Fibroblast of peridontal ligament (primary cell): ENCODE measurements around the gene SSBP2.
A peak's percentile ranks its signal among the peaks of the same experiment; 100 is the strongest.
"Not testable (repeated sequence)": the region's sequence is repeated elsewhere in the genome, so short reads cannot be mapped to it uniquely, and the experiment has no call there.

ENCODE experiments used
- DNase-seq: peaks from one replicate; pipeline ENCODE4 v3.0.0-alpha.2; 2010; ENCODE audit errors: extremely low read depth

Gene SSBP2

GRCh38 chr5:81428446-81428845, 322.5 kb downstream of the SSBP2 start:
- DNase-seq = peak; percentile 68

GRCh38 chr5:81427566-81427965, 323.3 kb downstream of the SSBP2 start:
- peak; percentile 32 for DNase-seq

- DNase-seq = peak; percentile 10
These were observed 324.4 kb downstream of the SSBP2 start for GRCh38 chr5:81426359-81427030.

DNA sequence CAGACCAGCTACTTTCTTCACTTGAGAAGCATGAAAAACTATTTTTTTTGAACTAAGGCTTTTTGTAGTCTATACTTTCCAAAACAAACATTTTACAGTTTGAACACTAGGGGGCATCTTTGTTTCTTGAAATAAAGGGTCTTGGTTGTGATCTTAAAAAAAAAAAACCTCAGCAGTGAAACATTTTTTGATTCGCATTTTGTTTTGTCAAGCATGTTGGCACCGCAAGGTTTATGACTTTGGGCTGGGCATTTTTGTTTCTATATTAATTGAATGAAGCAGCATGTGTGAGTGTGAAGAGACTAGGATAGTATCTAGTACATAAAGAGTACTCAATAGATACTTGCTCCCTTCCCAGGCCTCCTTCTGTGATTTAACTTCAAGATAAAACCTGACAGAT, 325.3 kb downstream of the SSBP2 start:
- peak; percentile 81 for DNase-seq

GRCh38 chr5:81424728-81425127, 326.2 kb downstream of the SSBP2 start:
- DNase-seq = peak; percentile 91

DNA sequence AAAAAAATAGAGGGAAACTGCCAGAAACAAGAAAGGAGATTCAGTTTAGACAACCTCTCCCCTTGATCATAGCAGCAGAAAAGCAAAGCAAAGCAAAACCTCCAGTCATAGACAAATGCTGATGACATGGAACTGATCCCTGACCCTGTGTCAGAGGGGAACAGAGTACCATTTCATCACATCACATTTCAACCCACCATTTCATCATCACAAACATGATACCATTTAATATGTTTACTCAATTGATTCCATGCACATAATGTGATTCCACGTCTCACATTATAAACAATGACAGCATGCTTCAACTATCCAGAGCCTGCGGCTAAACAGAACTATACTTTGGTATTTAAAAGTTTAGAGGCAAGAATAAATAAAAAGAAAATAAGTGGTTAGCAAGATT, 328.2 kb downstream of the SSBP2 start:
- DNase-seq = peak; percentile 98

- peak; percentile 97 for DNase-seq
These were observed 330.7 kb downstream of the SSBP2 start for GRCh38 chr5:81420039-81420667.

DNA sequence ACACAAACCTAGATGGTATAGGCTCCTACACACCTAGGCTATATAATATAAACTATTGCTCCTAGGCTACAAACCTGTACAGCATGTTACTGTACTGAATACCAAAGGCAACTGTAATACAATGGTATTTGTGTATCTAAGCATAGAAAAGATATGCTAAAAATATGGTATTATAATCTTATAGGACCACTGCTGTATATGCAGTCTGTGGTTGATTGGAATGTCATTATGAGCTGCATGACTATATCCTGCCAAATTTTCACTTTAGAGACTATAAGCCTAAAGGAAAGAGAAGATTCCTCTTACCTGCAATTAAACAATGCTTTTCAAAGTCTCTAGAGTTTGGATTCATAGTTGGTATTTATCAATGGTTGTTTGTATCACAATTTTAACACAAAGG, 332.3 kb downstream of the SSBP2 start:
- no peak for DNase-seq

- DNase-seq = no peak
These were observed 333.8 kb downstream of the SSBP2 start for GRCh38 chr5:81417052-81417451.

- peak; percentile 80 for DNase-seq
These were observed 341.0 kb downstream of the SSBP2 start for GRCh38 chr5:81409896-81410295.

- no peak for DNase-seq
These were observed 341.5 kb downstream of the SSBP2 start for GRCh38 chr5:81409361-81409760.

- DNase-seq = peak; percentile 66
These were observed 342.4 kb downstream of the SSBP2 start for GRCh38 chr5:81408496-81408895.

- DNase-seq = not testable (repeated sequence)
These were observed 343.1 kb downstream of the SSBP2 start for GRCh38 chr5:81407811-81408210.

GRCh38 chr5:81405126-81405891, 345.6 kb downstream of the SSBP2 start:
- no peak for DNase-seq

GRCh38 chr5:81402192-81402930, 348.5 kb downstream of the SSBP2 start:
- no peak for DNase-seq

- no peak for DNase-seq
These were observed 349.6 kb downstream of the SSBP2 start for GRCh38 chr5:81401266-81401665.

DNA sequence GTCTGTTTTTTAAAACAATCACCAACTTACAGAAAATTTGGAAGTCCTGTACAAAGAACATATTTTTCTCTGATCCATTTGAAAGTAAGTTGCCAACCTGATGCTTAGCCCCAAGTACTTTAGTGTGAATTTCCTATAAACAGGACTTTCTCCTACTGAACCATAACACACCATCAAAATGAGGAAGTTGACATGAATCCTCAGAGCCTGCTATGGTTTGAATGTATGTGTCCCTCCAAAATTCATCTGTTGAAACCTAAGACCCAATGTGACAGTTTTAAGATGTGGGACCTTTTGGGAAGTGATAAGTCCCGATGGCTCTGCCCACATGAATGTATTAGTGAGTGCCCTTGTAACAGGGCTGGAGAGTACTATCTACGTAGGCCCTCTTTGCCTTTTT, 350.5 kb downstream of the SSBP2 start:
- no peak for DNase-seq

GRCh38 chr5:81398741-81399140, 352.2 kb downstream of the SSBP2 start:
- DNase-seq = no peak

DNA sequence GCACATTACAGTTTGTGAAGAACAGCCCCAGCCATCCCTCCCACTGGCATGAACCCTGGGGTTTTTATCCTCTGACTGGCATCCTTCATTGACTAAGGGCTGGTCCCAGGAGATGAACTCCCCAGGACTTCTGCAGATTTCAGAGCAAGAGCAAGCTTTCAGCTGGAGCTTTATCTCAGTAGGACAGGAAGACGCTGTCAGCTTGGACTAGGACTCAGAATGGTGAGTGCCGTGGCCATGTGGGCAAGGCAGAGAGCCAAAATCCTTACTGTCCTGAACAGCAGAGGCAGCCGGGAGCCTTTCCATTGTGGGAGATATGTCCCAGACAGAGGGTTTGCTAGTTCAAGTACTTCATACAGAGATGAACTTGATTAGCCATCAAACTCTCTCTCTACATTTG, 353.7 kb downstream of the SSBP2 start:
- peak; percentile 55 for DNase-seq

DNA sequence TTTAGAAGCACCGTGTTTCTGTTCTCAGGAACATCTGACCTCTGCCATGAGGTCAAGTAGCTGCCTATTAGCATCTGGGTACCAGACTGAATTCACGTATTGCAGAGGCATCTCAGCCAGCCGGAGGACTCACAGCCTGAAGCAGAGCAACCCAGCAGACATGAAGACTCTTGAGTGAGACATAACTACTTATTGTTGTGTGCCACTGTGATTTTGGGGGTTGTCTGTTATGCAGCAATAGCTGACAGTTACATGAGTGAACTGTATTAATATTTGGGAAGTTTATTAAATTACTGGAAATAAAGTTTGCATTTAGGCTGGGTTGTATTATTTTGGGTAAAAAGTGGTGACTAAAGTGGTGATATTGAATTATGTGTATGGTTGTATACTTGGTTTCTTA, 355.6 kb downstream of the SSBP2 start:
- no peak for DNase-seq

- DNase-seq = peak; percentile 31
These were observed 356.8 kb downstream of the SSBP2 start, which contains the start of gene ACOT12 for GRCh38 chr5:81393783-81394718. Gene ACOT12, minus strand, starts transcription at chr5:81394134. Its CDS starts 20 bp downstream, at chr5:81394114.
